Measurements from ENCODE around the gene LPAR3. TPM values are rescaled to one million over a fixed set of nuclear protein-coding genes. Genes with fewer than 3 reads are reported as not detected.

Gene LPAR3
- total and polyA plus RNA-seq, 2 of the 4 experiments (the other 2 are of a cell fraction), result 0.09 to 0.18 TPM

DNA sequence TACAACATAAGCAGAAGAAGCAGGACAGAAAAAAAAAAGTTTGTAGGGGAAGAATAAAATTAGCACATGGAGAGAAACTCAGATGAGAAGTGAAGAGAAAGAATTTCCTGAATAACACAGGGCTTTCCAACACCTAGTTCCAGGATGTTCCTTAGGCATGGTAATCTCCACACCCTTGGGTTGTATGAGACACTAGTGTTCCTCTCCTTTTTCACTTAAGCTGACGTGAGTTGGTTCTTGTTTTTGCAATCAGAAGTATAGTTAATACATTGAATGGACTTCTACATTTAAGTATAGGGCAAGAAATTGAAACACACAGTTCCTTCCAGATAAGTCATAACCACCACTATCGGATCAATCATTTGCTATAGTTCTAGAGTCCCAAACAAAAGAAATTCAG lies 51.0 kb downstream of the LPAR3 start:
- no peak overlapping the region for H3K4ac ChIP-seq (ENCODE audit: low read depth, low read length)

More for the DNA sequence above, 51.0 kb downstream of the LPAR3 start:
- Histone ChIP-seq H3K9me3 (ENCODE audit: control insufficient read depth, insufficient read depth, low read length) (no peaks in the 10 kb centered on the region; the same call in 1 of the 2 replicates), H3K4me2 (ENCODE audit: low read depth, low read length) (no peak overlapping the region), H2BK120ac (ENCODE audit: low read depth, low read length) (no peak overlapping the region), H2AK5ac (ENCODE audit: low read depth, low read length) (no peak overlapping the region), H2BK5ac (ENCODE audit: low read depth, low read length, poor library complexity, severe bottlenecking) (no peak overlapping the region), H3K27me3 (ENCODE audit: control insufficient read depth, insufficient read depth, low read length) (peaks cover 13% of the 10 kb centered on the region), H3K4me1 (ENCODE audit: control insufficient read depth, insufficient read depth, low read length) (no peaks in the 10 kb centered on the region; the same call in 1 of the 2 replicates), H2BK20ac (ENCODE audit: low read depth, low read length) (no peak overlapping the region), H2AFZ (replicated peaks; ENCODE audit: low read length, poor library complexity) (no peak overlapping the region), H3K79me1 (ENCODE audit: low read depth in 1 of 2, low read length in 2 of 2) (no peaks in the 10 kb centered on the region), H4K91ac (ENCODE audit: insufficient read depth, low read depth, low read length) (no peak overlapping the region), H3K9me1 (ENCODE audit: insufficient read depth, low read length) (no peaks in the 10 kb centered on the region), H3K27ac (ENCODE audit: insufficient read depth, low read length) (no peak overlapping the region), H3K36me3 (ENCODE audit: control insufficient read depth, insufficient read depth, low read length) (no peaks in the 10 kb centered on the region), H3K56ac (ENCODE audit: extremely low read depth, insufficient read depth, low read length) (no peak overlapping the region), H3K14ac (replicated peaks; ENCODE audit: low read depth, low read length) (no peak overlapping the region), H2BK15ac (ENCODE audit: low read depth, low read length) (no peak overlapping the region), H4K8ac (ENCODE audit: low read depth in 2 of 2, low read length in 2 of 2) (no peak overlapping the region), H3K18ac (ENCODE audit: low read depth, low read length) (no peak overlapping the region), H4K5ac (ENCODE audit: low read depth, low read length) (no peak overlapping the region), H3K4me3 (ENCODE audit: insufficient read depth, low read depth, low read length) (no peak overlapping the region), H4K20me1 (ENCODE audit: insufficient read depth, low read length) (no peaks in the 10 kb centered on the region), H3K23ac (ENCODE audit: low read depth, low read length) (no peak overlapping the region), H3K9ac (ENCODE audit: low read depth, low read length) (no peak overlapping the region), H2AK9ac (replicated peaks; ENCODE audit: low read depth, low read length, poor library complexity) (no peak overlapping the region)
- dilution Hi-C loops (cut with HindIII; ENCODE audit: low sequenced_read_pairs, unreplicated experiment) (no loop called here), intact Hi-C loops (cut with micrococcal nuclease) (no loop called here), in situ Hi-C loops (cut with MboI; ENCODE audit: low sequenced_read_pairs) (no loop called here)
- no CpG with 5 or more reads among the region's 2 CpGs for WGBS, 2 experiments (ENCODE audit: extremely low coverage in 2 of 2, insufficient read length in 1 of 2)
- CTCF ChIA-PET, result interaction anchor here (0.6 kb wide), 1 partner anchor 33 kb away, joined by 3 read pairs; no protein-coding TSS in a partner anchor
- ATAC-seq (ENCODE audit: low read depth), result no peak
- DNase-seq, result no peak
- TF ChIP-seq NFE2L2 (IDR thresholded peaks at IDR 0.05; ENCODE audit: low read depth, low read length) (no peak), MAFK (IDR thresholded peaks at IDR 0.05; ENCODE audit: low read depth, low read length) (no peak), RCOR1 (IDR thresholded peaks at IDR 0.05; ENCODE audit: insufficient replicate concordance, low read length) (no peak), MXI1 (IDR thresholded peaks at IDR 0.05; ENCODE audit: borderline replicate concordance, low read depth, low read length) (no peak), FOS (IDR thresholded peaks at IDR 0.05; ENCODE audit: low read depth, low read length) (no peak), POLR2A (IDR thresholded peaks at IDR 0.05; ENCODE audit: low read depth, low read length) (no peak), BHLHE40 (IDR thresholded peaks at IDR 0.05; ENCODE audit: low read depth, low read length) (no peak)
- POLR2A ChIA-PET (ENCODE audit: unreplicated experiment), result interaction anchor here (0.6 kb wide), 1 partner anchor 98 kb away, joined by 3 read pairs; no protein-coding TSS in a partner anchor
- no TSS peak for BruUV-seq (replicated peaks)

Measured in IMR-90 (cell line).